Left lung (tissue), 10 donors: ENCODE data around the gene NPBWR2. TPM values are rescaled to one million over a fixed set of nuclear protein-coding genes. Genes with fewer than 3 reads are reported as not detected.

ENCODE experiments used
- ATAC-seq: fragments of 200-7000 bp; cut with Tn5 transposase; one replicate; pipeline ENCODE4 v1.9.1; 2020; ENCODE audit warnings: moderate library complexity
- DNase-seq, 4 donors: peaks; one replicate each; pipeline ENCODE4 v3.0.0-alpha.2; 2013 to 2020
- H3K27ac ChIP-seq, 2 donors: fragments of 200-600 bp; sonication (generic) in 1 of 2; one replicate each; pipeline versions ENCODE4 v1.5.0 to v1.8.0; 2020 to 2021
- H3K27me3 ChIP-seq, 2 donors: fragments of 200-600 bp; sonication (generic) in 1 of 2; one replicate each; pipeline versions ENCODE4 v1.5.0 to v1.8.0; 2020 to 2021
- H3K36me3 ChIP-seq, 2 donors: fragments of 200-600 bp; sonication (generic) in 1 of 2; one replicate each; pipeline versions ENCODE4 v1.5.0 to v1.8.0; 2020 to 2021
- H3K4me1 ChIP-seq, 2 donors: fragments of 200-600 bp; one replicate each; pipeline ENCODE4 v1.8.0; 2021
- H3K4me3 ChIP-seq, 2 donors: fragments of 200-600 bp; sonication (generic) in 1 of 2; one replicate each; pipeline versions ENCODE4 v1.5.0 to v1.8.0; 2020 to 2021; ENCODE audit warnings: mild to moderate bottlenecking in 1 of 2
- H3K9me3 ChIP-seq, 2 donors: fragments of 200-600 bp; sonication (generic) in 1 of 2; one replicate each; pipeline versions ENCODE4 v1.5.0 to v1.8.0; 2020 to 2021
- CTCF ChIP-seq, 2 donors: fragments of 200-600 bp; sonication (generic) in 1 of 2; IDR thresholded peaks; one replicate each; pipeline versions ENCODE4 v1.5.0 to v1.8.0; 2021; ENCODE audit warnings: antibody characterized with exemption in 2 of 2
- intact Hi-C, 2 donors: fragments of 100-400 bp; cut with DNase I; formaldehyde crosslinking; loops; one replicate each; pipeline versions ENCODE4 v1.11.2 to v1.14.2; 2022
- polyA plus RNA-seq, 6 donors: library from polyadenylated mRNA; unstranded; fragments of 120-200 nt; gene quantifications; one replicate each; pipeline ENCODE4 v1.2.1, GENCODE V29; 2013; ENCODE audit not compliant: insufficient read length in 6 of 6
- total RNA-seq, 2 donors: library from RNA; stranded (reverse); fragmentation: NEBNext Ultra II Directional; extraction: Animal tissue kit (Norgen Biotek cat#: 25700); gene quantifications; one replicate each; pipeline ENCODE4 v1.2.1, GENCODE V29; 2021
- donor health status: DM: no; HTN: yes; CAD: no.
- donor health status: DM: no; HTN: no; CAD: no.

The NPBWR2 gene
- total and polyA plus RNA-seq, 8 donors = not detected

DNA sequence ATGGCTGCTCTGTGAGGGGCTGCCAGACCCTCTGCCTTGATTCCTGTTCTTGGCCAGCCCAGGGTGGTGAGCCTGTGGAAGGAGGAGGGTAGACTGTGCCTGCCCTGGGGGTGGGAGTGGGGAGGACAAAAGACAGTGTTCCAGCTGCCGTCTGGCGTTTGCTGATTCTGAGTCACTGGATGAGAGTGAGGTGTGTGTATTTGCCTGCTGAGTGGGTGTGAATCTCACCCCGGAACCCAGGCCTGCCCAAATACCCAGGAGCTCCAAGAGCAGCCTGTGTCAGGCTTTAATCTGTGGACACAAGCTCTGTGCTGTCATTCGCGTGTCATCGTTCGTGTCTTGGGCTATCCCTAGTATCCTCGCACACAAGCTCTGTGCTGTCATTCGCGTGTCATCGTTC, 20.6 kb downstream of the NPBWR2 start:
- no peak overlapping the region for H3K27ac ChIP-seq
- DNase-seq = peak in 1 of 4 donors; percentile 13
- intact Hi-C loops = no loop called here
- H3K27me3 ChIP-seq = peaks cover 21 to 41% of the 10 kb centered on the region in 2 donors
- H3K4me1 ChIP-seq = peaks cover 8 to 27% of the 10 kb centered on the region in 2 donors
- ATAC-seq = no peak
- no peak for TF ChIP-seq CTCF (IDR thresholded peaks at IDR 0.05)
- no peak overlapping the region for H3K4me3 ChIP-seq
- H3K9me3 ChIP-seq = peaks cover 0 to 6% of the 10 kb centered on the region in 2 donors
- no peaks in the 10 kb centered on the region for H3K36me3 ChIP-seq

DNA sequence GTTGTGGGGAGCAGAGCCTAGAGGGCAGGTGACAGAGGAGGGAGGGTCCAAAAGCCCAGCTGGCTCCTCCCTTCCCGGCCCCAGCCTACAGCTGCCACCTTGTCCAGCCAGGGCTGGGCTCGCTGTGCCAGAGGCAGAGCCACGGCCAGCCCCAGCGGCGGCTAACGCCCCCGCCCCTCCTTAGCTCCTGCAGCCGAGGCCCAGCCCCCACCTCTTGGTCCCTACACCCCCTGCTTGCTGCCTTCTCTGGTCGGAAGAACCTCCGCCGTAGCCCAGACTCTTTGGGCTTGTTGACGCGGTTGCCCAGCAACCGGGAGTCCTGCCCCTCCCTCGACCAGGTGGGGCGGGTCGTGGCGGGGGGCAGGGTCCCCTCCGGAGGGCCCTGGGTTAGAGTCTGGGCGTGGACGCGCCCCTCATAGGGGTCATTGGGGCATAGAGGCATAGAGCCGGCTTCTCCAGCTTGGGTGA, 22.6 kb downstream of the NPBWR2 start:
- Histone ChIP-seq H3K9me3 (peaks cover 0 to 6% of the 10 kb centered on the region in 2 donors), H3K4me3 (no peak overlapping the region), H3K36me3 (no peaks in the 10 kb centered on the region), H3K27ac (no peak overlapping the region), H3K4me1 (peaks cover 8 to 42% of the 10 kb centered on the region in 2 donors), H3K27me3 (peaks cover 21 to 41% of the 10 kb centered on the region in 2 donors)
- ATAC-seq (no peak), DNase-seq (peak in 1 of 4 donors; percentile 70)
- intact Hi-C loops = no loop called here
- TF ChIP-seq CTCF (IDR thresholded peaks at IDR 0.05) = no peak

- Histone ChIP-seq H3K4me1 (peaks cover 10 to 45% of the 10 kb centered on the region in 2 donors), H3K27ac (peak within 1 kb of the TSS in 1 of 2 donors; percentile 28), H3K36me3 (no peaks in the 10 kb centered on the region), H3K4me3 (peak within 1 kb of the TSS; percentile 43), H3K9me3 (peaks cover 0 to 6% of the 10 kb centered on the region in 2 donors), H3K27me3 (peaks cover 21 to 41% of the 10 kb centered on the region in 2 donors)
- intact Hi-C loops = no loop called here
- TF ChIP-seq CTCF (IDR thresholded peaks at IDR 0.05) = no peak
- ATAC-seq (no peak), DNase-seq (no peak)
These were observed 23.3 kb downstream of the NPBWR2 start, which contains the start of gene LKAAEAR1 for GRCh38 chr20:64083804-64084684. Gene LKAAEAR1, minus strand, starts transcription at chr20:64084398. Its CDS starts 179 bp downstream, at chr20:64084219.

- Histone ChIP-seq H3K9me3 (peaks cover 0 to 6% of the 10 kb centered on the region in 2 donors), H3K4me3 (peak overlapping the region; percentile 43), H3K36me3 (no peaks in the 10 kb centered on the region), H3K27me3 (peaks cover 21 to 41% of the 10 kb centered on the region in 2 donors), H3K4me1 (peaks cover 16 to 52% of the 10 kb centered on the region in 2 donors), H3K27ac (peak overlapping the region in 1 of 2 donors; percentile 28)
- peak; percentile 63 for ATAC-seq
- peak; percentile 58 to 65 for TF ChIP-seq CTCF (IDR thresholded peaks at IDR 0.05)
- DNase-seq = peak in 3 of 4 donors; percentile 81 to 97 (median 84)
- intact Hi-C loops = no loop called here
These were observed 24.0 kb downstream of the NPBWR2 start for GRCh38 chr20:64083378-64083803.

GRCh38 chr20:64082820-64083377, 24.5 kb downstream of the NPBWR2 start:
- intact Hi-C loops = no loop called here
- H3K4me1 ChIP-seq = peaks cover 21 to 57% of the 10 kb centered on the region in 2 donors
- peaks cover 21 to 41% of the 10 kb centered on the region in 2 donors for H3K27me3 ChIP-seq
- DNase-seq = peak in 1 of 4 donors; percentile 79
- no peaks in the 10 kb centered on the region for H3K36me3 ChIP-seq
- peak overlapping the region; percentile 43 for H3K4me3 ChIP-seq
- H3K27ac ChIP-seq = peak overlapping the region in 1 of 2 donors; percentile 28
- TF ChIP-seq CTCF (IDR thresholded peaks at IDR 0.05) = no peak
- H3K9me3 ChIP-seq = peaks cover 0 to 5% of the 10 kb centered on the region in 2 donors
- no peak for ATAC-seq
